ENCODE results near the gene ZDHHC3.

ZDHHC3 gene

DNA sequence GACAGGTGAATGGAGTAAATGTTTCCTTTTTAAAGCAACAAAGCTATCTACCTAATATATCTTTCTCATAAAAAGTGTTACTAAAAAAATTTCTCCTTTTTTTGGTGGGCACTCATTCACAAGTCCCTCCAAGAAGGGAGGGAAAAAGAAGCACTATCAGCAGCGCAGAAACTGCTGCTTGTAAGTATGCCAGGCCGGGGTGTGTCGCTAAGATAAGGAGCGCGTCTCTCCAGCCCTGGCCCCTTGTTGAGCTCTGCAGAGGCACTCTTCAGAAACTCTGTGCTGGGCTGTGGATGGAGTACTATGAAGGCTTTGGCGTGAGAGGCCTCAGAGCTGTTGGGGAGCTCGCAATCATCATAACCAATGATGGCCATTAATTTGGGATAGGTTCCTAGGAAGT is 49.1 kb downstream of the ZDHHC3 start:
- DNase-seq (ENCODE audit: low spot score), result no peak

DNA sequence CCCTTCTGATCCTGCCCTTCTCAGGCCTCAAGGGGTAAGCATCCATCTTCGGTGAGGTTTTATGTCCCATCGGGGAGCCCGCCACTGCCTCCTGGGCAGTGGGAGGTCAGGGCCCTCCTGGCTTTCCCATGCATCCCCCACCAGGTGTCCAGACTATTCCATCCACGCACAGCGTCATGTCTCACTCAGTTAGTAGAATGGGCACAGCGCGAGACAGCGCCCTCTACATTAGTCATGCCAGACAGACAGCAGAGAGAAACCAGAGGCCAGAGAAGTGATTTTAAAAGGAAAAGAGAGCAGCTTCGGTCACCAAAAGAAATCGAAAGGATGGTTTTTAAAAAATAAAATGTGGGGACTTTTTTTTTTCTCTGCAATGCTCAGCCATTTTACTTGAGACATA is 49.8 kb downstream of the ZDHHC3 start:
- no peak for DNase-seq (ENCODE audit: low spot score)

GRCh38 chr3:44924457-44925084 is 51.4 kb downstream of the ZDHHC3 start:
- DNase-seq (ENCODE audit: low spot score), result no peak

- no peak for DNase-seq (ENCODE audit: low spot score)
Observed at GRCh38 chr3:44923632-44924456, 52.1 kb downstream of the ZDHHC3 start.

DNA sequence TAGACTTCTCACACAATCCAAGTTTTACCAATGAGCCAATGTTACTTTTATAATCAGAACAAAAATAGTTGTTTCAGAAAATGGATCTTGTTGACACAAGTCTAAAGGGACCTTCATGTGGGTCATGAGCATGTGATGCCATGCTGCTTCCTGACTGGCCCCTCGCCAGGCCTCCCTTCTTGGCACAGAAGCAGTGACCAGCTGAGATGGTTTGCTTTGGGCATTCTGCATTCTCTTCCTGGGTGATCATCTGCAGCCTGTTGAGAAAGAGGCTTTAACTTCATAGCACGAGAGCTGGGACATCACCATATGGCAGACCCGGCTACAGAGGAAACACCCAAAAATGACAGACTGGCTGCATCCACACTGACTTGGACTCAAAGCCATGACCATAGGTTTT is 55.9 kb downstream of the ZDHHC3 start:
- no peak for DNase-seq (ENCODE audit: low spot score)

DNA sequence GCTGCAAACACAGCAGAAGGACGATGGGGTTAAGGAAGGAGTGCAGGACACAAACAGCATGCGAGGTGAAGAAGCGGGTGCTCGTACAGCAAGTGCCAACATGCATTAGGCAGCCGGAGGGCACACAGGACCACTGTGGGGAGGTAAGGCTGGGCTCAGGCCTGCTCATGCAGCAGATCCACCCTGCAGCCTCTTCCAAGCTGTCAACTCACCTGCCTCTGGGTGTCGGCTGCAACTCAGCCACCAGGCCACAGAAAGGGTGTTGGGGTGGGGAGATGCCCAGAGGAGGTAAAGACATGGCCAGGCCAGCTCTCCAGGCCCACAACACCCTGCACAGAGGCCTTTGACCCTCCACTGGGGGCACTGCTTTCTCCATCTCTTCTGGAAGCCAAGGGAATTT is 57.4 kb downstream of the ZDHHC3 start:
- no peak for DNase-seq (ENCODE audit: low spot score)

GRCh38 chr3:44918087-44918486 is 57.9 kb downstream of the ZDHHC3 start:
- DNase-seq (ENCODE audit: low spot score), result no peak

- DNase-seq (ENCODE audit: low spot score), result no peak
Observed at GRCh38 chr3:44915702-44916438, 60.1 kb downstream of the ZDHHC3 start.

DNA sequence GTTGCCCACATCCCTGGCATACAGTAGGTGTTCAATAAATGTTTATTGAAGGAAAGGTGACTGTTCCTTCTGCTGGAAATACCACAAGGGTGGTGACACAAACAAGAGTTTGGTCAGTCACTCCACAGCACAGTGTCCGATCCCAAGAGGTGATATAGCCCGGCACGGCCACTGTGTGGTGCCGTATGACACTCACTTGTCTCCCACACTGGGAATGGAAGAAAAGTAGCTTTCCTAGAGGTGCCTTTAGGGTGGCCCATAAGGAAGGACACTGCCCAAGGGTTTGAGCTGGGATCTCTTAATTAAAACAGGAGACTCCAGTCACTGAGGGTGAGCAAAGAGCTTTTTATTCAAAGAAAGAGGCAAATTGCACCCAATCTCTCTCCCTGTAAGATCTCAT is 61.0 kb downstream of the ZDHHC3 start:
- DNase-seq (ENCODE audit: low spot score), result no peak

DNA sequence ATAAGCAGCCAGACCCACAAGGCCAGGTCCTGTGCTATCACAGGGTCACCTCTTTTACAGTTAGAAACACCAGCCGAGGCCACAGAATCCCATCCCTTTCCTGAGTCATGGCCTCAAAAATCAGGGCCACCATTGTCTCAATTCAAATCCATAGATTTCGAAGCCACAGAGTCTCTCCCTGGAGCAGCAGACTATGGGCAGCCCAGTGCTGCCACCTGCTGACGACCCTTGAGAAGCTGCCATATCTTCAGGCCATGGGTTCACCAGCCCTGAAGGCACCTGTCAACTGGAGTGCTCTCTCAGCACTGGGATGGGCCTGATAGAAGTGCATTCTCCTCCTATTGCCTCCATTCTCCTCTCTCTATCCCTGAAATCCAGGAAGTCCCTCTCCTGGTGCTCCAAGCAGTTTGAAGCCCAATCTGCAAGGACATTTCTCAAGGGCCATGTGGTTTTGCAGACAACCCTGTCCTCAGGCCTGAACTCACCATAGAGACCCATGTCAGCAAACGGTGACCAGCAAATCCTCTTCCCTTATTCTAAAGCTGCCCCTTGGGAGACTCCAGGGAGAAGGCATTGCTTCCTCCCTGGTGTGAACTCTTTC is 62.0 kb downstream of the ZDHHC3 start:
- DNase-seq (ENCODE audit: low spot score), result no peak

- DNase-seq (ENCODE audit: low spot score), result no peak
Observed at GRCh38 chr3:44910693-44911092, 65.3 kb downstream of the ZDHHC3 start.

DNA sequence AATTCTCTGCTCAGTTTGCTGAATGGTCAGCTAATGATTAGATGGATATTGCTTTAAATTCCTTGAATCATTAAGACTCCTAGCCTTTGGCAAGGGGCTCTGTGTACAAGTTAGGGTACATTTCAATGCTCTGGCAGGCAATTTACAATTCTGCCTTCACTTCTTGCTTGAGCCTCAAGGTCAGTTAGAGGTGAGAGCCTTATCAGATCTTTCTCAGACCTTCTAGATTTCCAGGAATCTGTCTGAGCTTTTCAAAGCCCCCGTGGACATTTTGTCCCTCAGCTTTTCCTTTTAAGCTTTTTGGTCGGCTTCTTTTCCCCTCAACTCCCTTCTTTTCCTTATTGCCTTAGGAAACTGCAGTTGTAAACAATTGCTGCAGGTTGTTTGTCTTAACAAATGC is 66.9 kb downstream of the ZDHHC3 start:
- no peak for DNase-seq (ENCODE audit: low spot score)

GRCh38 chr3:44907612-44908011 is 68.4 kb downstream of the ZDHHC3 start:
- no peak for DNase-seq (ENCODE audit: low spot score)

GRCh38 chr3:44906997-44907396 is 69.0 kb downstream of the ZDHHC3 start:
- no peak for DNase-seq (ENCODE audit: low spot score)

GRCh38 chr3:44905446-44906157 is 70.4 kb downstream of the ZDHHC3 start:
- DNase-seq (ENCODE audit: low spot score), result no peak

GRCh38 chr3:44903751-44904150 is 72.2 kb downstream of the ZDHHC3 start:
- no peak for DNase-seq (ENCODE audit: low spot score)

DNA sequence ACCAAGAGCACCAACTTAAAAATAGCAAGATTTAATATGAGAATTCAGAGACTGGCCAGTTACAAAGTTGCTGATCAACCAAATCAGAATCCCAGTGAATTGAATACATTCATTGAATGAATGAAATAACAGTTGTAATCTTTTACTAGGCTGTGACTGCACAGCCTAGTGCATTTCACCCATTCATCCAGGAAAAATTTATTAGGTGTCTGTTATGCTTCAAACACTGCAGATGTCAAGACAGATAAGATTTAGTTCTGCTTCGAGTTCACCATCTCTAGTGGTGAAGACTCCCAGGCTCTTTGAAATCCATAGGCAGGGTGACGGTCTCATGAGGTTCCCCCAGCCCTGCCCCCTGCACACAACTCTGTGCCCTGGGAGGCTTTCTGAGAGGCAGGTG is 72.7 kb downstream of the ZDHHC3 start:
- no peak for DNase-seq (ENCODE audit: low spot score)

DNA sequence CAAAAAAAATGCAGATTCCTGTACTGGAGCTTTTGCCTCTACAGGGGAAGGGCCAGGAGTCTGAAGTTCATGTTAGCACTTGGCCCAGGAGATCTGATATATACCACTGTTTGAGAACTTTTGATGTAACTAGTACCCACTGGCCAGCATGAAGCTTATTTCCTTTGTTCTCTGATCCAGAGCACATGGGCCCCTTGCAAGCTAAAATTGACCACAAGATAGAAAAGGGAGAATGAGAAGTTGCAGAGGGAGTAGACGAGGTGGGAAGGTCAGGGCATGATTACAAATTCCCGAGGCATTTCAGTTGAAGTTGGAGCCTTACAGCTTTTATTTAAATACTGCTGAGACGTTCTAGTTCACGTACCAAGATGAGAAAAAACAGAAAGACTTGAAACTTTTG is 73.3 kb downstream of the ZDHHC3 start:
- DNase-seq (ENCODE audit: low spot score), result no peak

- DNase-seq (ENCODE audit: low spot score), result no peak
Observed at GRCh38 chr3:44899683-44900367, 76.1 kb downstream of the ZDHHC3 start.

- DNase-seq (ENCODE audit: low spot score), result no peak
Observed at GRCh38 chr3:44896440-44896839, 79.5 kb downstream of the ZDHHC3 start.

DNA sequence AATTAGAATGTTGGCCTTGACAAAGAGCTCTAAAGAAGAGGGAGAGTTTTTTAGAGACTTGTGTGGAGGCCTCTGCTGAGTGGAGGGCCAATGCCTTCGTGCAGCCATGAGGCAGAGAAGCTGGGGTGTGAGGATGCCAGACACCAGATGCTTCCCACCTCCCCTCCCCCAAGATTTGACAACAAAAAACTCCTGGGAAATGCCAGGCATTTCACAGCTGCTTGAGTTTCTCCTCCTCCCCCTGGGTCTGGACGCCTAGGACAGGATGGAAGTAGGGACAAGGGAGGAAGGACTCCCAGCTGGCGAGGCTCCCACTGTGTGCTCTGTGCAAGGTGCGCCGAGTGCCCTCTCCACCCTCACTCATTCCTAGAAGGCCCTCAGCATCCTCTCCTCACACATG is 81.5 kb downstream of the ZDHHC3 start:
- DNase-seq (ENCODE audit: low spot score), result no peak
